ENCODE measurements around the gene FAM174A. TPM values are rescaled to one million over a fixed set of nuclear protein-coding genes. Genes with fewer than 3 reads are reported as not detected.

The FAM174A gene
- total and polyA plus RNA-seq, 9 of the 15 experiments (the other 6 are each of a cell fraction or from before 2014, with no cell fraction given): 0.14 to 2.9 (median 1.2) TPM

DNA sequence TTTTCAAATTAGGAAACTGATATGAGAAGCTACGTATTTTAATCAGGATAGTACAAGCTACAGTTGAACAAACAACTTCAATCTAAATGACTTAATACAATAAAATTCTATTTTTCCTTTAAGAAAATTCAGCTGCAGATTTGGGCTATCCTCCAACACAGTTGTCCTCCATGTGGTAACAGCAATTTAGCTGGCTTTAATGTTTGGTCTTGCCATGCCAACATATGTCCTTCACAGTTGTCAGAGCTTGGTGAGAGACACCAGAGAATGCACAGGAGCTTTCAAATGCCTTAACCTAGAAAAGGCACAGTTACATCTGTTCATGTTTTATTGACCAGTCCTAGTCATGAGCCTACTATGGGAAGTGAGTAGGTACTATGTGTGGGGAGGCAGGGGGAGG, 10.8 kb downstream of the FAM174A start:
- WGBS (ENCODE audit: insufficient coverage, low coverage, missing lambda C conversion rate): 19% methylated on average over 1 of the region's 1 CpG
- ATAC-seq (no peak), FAIRE-seq (no peak), DNase-seq (ENCODE audit: extremely low read depth in 1 of 4, low spot score in 3 of 4) (no peak)
- H3K27ac ChIP-seq (ENCODE audit: extremely low read depth, low read depth, low read length): no peak overlapping the region
- no peaks in the 10 kb centered on the region for H3K27me3 ChIP-seq (ENCODE audit: control insufficient read depth in 2 of 2, insufficient read depth in 2 of 2, low read length in 2 of 2)
- intact Hi-C loops (cut with micrococcal nuclease) (no loop called here), in situ Hi-C loops (cut with MboI) (no loop called here)
- POLR2A ChIA-PET: no interaction called here
- no peak for TF ChIP-seq STAT5B (CRISPR knock-in tag; IDR thresholded peaks at IDR 0.05)
- no peak for TF ChIP-seq HNRNPLL (IDR thresholded peaks at IDR 0.05; ENCODE audit: low read depth, low read length, poor library complexity, severe bottlenecking)
- no peak for TF ChIP-seq SREBF2 (CRISPR knock-in tag; IDR thresholded peaks at IDR 0.05)
- no peak for TF ChIP-seq TAF15 (IDR thresholded peaks at IDR 0.05; ENCODE audit: low read depth, low read length)
- no peak for TF ChIP-seq MECOM (CRISPR knock-in tag; IDR thresholded peaks at IDR 0.05)
- H3K36me3 ChIP-seq (ENCODE audit: control insufficient read depth, insufficient read depth, low read length): no peaks in the 10 kb centered on the region
- H3K79me2 ChIP-seq (ENCODE audit: control insufficient read depth, insufficient read depth, low read length): no peaks in the 10 kb centered on the region
- H4K20me1 ChIP-seq (replicated peaks; ENCODE audit: control insufficient read depth, insufficient read depth, low read length): no peaks in the 10 kb centered on the region
- CTCF ChIA-PET (ENCODE audit: low intra/inter-chr PET ratio): no interaction called here
- H3K4me3 ChIP-seq: no peak overlapping the region
- no peak overlapping the region for H3K9ac ChIP-seq (ENCODE audit: insufficient read depth in 1 of 2, low read depth in 2 of 2, low read length in 2 of 2)
- no peaks in the 10 kb centered on the region for H3K9me3 ChIP-seq (replicated peaks; ENCODE audit: control insufficient read depth, insufficient read depth, low read depth, low read length)
- BruUV-seq (replicated peaks): no TSS peak
- H2AFZ ChIP-seq (ENCODE audit: low read depth, low read length): no peak overlapping the region
- H3K4me2 ChIP-seq (ENCODE audit: insufficient read depth, low read length): no peak overlapping the region
- no peaks in the 10 kb centered on the region for H3K4me1 ChIP-seq (replicated peaks in 1 of 2; ENCODE audit: control insufficient read depth in 2 of 2, insufficient read depth in 2 of 2, low read length in 2 of 2)
- no peaks in the 10 kb centered on the region for H3K9me1 ChIP-seq (ENCODE audit: control insufficient read depth, insufficient read depth, low read length)

DNA sequence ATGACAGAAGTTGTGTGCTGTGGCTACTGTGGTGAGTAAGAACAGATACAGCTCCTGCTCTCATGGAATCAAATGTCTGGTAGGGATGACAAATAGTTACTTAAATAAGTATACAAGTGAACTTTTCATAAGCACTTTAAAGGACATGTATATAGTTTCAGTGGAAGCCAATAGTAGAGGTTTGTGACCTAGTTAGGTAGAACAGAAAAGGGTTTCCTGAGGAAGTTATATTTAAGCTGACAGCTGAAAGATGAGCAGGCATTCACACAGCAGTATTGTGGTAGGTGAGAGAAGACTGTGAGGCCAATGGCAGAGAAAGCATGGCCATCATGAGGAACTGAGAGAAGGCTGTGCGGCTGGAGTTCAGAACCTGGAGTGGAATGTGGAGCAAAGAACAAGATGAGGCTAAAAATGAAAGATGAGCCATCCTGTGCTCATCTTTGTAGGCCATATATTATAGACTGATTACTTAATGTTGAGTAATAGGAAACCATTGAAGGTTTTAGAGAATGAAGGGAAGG, 15.4 kb downstream of the FAM174A start:
- H3K9ac ChIP-seq (ENCODE audit: insufficient read depth in 1 of 2, low read depth in 2 of 2, low read length in 2 of 2): no peak overlapping the region
- H3K4me3 ChIP-seq: no peak overlapping the region
- DNase-seq (ENCODE audit: extremely low read depth in 1 of 4, low spot score in 3 of 4) (no peak), ATAC-seq (no peak), FAIRE-seq (no peak)
- H3K4me2 ChIP-seq (ENCODE audit: insufficient read depth, low read length): no peak overlapping the region
- ChIA-PET POLR2A (no interaction called here), CTCF (ENCODE audit: low intra/inter-chr PET ratio) (no interaction called here)
- H3K36me3 ChIP-seq (ENCODE audit: control insufficient read depth, insufficient read depth, low read length): no peaks in the 10 kb centered on the region
- no peaks in the 10 kb centered on the region for H3K4me1 ChIP-seq (replicated peaks in 1 of 2; ENCODE audit: control insufficient read depth in 2 of 2, insufficient read depth in 2 of 2, low read length in 2 of 2)
- no peak overlapping the region for H2AFZ ChIP-seq (ENCODE audit: low read depth, low read length)
- 0% methylated on average over 1 of the region's 1 CpG for WGBS (ENCODE audit: insufficient coverage, low coverage, missing lambda C conversion rate)
- in situ Hi-C loops (cut with MboI) (no loop called here), intact Hi-C loops (cut with micrococcal nuclease) (no loop called here)
- H3K27ac ChIP-seq (ENCODE audit: extremely low read depth, low read depth, low read length): no peak overlapping the region
- no peaks in the 10 kb centered on the region for H3K79me2 ChIP-seq (ENCODE audit: control insufficient read depth, insufficient read depth, low read length)
- no peaks in the 10 kb centered on the region for H3K9me3 ChIP-seq (replicated peaks; ENCODE audit: control insufficient read depth, insufficient read depth, low read depth, low read length)
- no peaks in the 10 kb centered on the region for H4K20me1 ChIP-seq (replicated peaks; ENCODE audit: control insufficient read depth, insufficient read depth, low read length)
- no peaks in the 10 kb centered on the region for H3K9me1 ChIP-seq (ENCODE audit: control insufficient read depth, insufficient read depth, low read length)
- H3K27me3 ChIP-seq (ENCODE audit: control insufficient read depth in 2 of 2, insufficient read depth in 2 of 2, low read length in 2 of 2): no peaks in the 10 kb centered on the region
- no TSS peak for BruUV-seq (replicated peaks)
- TF ChIP-seq ZNF507 (tag; conservative IDR thresholded peaks at IDR 0.05) (no peak), NCOA1 (IDR thresholded peaks at IDR 0.05; ENCODE audit: low read depth) (no peak), MYBL2 (IDR thresholded peaks at IDR 0.05; ENCODE audit: low read depth) (no peak), MYBL2 (CRISPR knock-in tag; IDR thresholded peaks at IDR 0.05; ENCODE audit: borderline replicate concordance) (no peak), PCBP2 (IDR thresholded peaks at IDR 0.05; ENCODE audit: low read depth, low read length, poor library complexity, severe bottlenecking) (no peak), NONO (IDR thresholded peaks at IDR 0.05; ENCODE audit: low read depth in 2 of 2, low read length in 1 of 2) (no peak), WHSC1 (IDR thresholded peaks at IDR 0.05; ENCODE audit: low read length) (no peak), POLR2B (IDR thresholded peaks at IDR 0.05; ENCODE audit: low read depth, partially characterized antibody) (no peak)
